H9 (cell line): ENCODE data around the gene OR10J1. TPM values are rescaled to one million over a fixed set of nuclear protein-coding genes. Genes with fewer than 3 reads are reported as not detected.

Experiments used
- DNase-seq: peaks from one replicate; pipeline ENCODE4 v3.0.0-alpha.2; 2017
- H2AFZ ChIP-seq: one replicate; pipeline ENCODE4 v1.6.1; 2013; ENCODE audit warnings: mild to moderate bottlenecking, low read length, control low read depth, moderate library complexity
- H2AK5ac ChIP-seq: 2 replicates; pipeline ENCODE4 v1.6.1; 2013; ENCODE audit warnings: low read length, control low read depth, mixed read lengths; ENCODE audit not compliant: insufficient read length
- H2BK120ac ChIP-seq: one replicate; pipeline ENCODE4 v1.6.1; 2013; ENCODE audit warnings: low read depth, mild to moderate bottlenecking, low read length, control low read depth, inconsistent platforms; ENCODE audit not compliant: poor library complexity, severe bottlenecking
- H2BK12ac ChIP-seq: 2 replicates; pipeline ENCODE4 v1.6.1; 2013; ENCODE audit warnings: low read length, control low read depth, mixed read lengths, low read depth; ENCODE audit not compliant: insufficient read length
- H2BK15ac ChIP-seq: 2 replicates; pipeline ENCODE4 v1.6.1; 2013; ENCODE audit warnings: low read depth, low read length, control low read depth
- H2BK20ac ChIP-seq: one replicate; pipeline ENCODE4 v1.6.1; 2013; ENCODE audit warnings: low read depth, mild to moderate bottlenecking, low read length, control low read depth, inconsistent platforms; ENCODE audit not compliant: poor library complexity, severe bottlenecking
- H2BK5ac ChIP-seq: 2 replicates; pipeline ENCODE4 v1.6.1; 2013; ENCODE audit warnings: low read length, control low read depth, mixed read lengths; ENCODE audit not compliant: insufficient read length
- H3K14ac ChIP-seq: 2 replicates; pipeline ENCODE4 v1.6.1; 2013; ENCODE audit warnings: low read length, control low read depth; ENCODE audit not compliant: insufficient read depth
- H3K18ac ChIP-seq: 2 replicates; pipeline ENCODE4 v1.6.1; 2013; ENCODE audit warnings: low read depth, mild to moderate bottlenecking, mixed read lengths, low read length, control low read depth; ENCODE audit not compliant: insufficient read length
- H3K23ac ChIP-seq: 2 replicates; pipeline ENCODE4 v1.6.1; 2013; ENCODE audit warnings: low read length, control low read depth, mixed read lengths, low read depth; ENCODE audit not compliant: insufficient read length
- H3K23me2 ChIP-seq: 2 replicates; pipeline ENCODE4 v1.6.1; 2013; ENCODE audit warnings: low read depth, mild to moderate bottlenecking, mixed read lengths, low read length, control low read depth; ENCODE audit not compliant: insufficient read length, poor library complexity, severe bottlenecking
- H3K27ac ChIP-seq: 2 replicates; pipeline ENCODE4 v1.5.1; 2013; ENCODE audit warnings: low read length, control low read depth, mixed read lengths, low read depth; ENCODE audit not compliant: insufficient read length
- H3K27me3 ChIP-seq: 2 replicates; pipeline ENCODE4 v1.6.1; 2013; ENCODE audit warnings: low read length, control low read depth, inconsistent platforms; ENCODE audit not compliant: insufficient read depth
- H3K4ac ChIP-seq: 2 replicates; pipeline ENCODE4 v1.6.1; 2013; ENCODE audit warnings: low read depth, mild to moderate bottlenecking, control low read depth, inconsistent platforms, low read length, moderate library complexity
- H3K4me1 ChIP-seq: 2 replicates; pipeline ENCODE4 v1.6.1; 2013; ENCODE audit warnings: low read length, control low read depth, inconsistent platforms; ENCODE audit not compliant: insufficient read depth
- H3K4me2 ChIP-seq: 2 replicates; pipeline ENCODE4 v1.6.1; 2013; ENCODE audit warnings: low read length, control low read depth, mixed read lengths; ENCODE audit not compliant: insufficient read length, insufficient read depth
- H3K56ac ChIP-seq: 2 replicates; pipeline ENCODE4 v1.6.1; 2013; ENCODE audit warnings: low read depth, mild to moderate bottlenecking, mixed read lengths, low read length, control low read depth; ENCODE audit not compliant: insufficient read length
- H3K79me1 ChIP-seq: 2 replicates; pipeline ENCODE4 v1.6.1; 2013; ENCODE audit warnings: low read depth, mild to moderate bottlenecking, moderate library complexity, low read length, control low read depth, inconsistent platforms; ENCODE audit not compliant: insufficient read depth, poor library complexity, severe bottlenecking
- H3K79me2 ChIP-seq: 2 replicates; pipeline ENCODE4 v1.6.1; 2013; ENCODE audit warnings: low read length, control low read depth, inconsistent platforms; ENCODE audit not compliant: insufficient read depth
- H3K9ac ChIP-seq: 2 replicates; pipeline ENCODE4 v1.6.1; 2013; ENCODE audit warnings: low read length, control low read depth, mixed read lengths; ENCODE audit not compliant: insufficient read length; ENCODE audit errors: extremely low read depth
- H3K9me3 ChIP-seq: one replicate; pipeline ENCODE4 v1.6.1; 2013; ENCODE audit warnings: low read depth, low read length, inconsistent platforms; ENCODE audit not compliant: control insufficient read depth
- H3T11ph ChIP-seq: one replicate; pipeline ENCODE4 v1.6.1; 2013; ENCODE audit warnings: mild to moderate bottlenecking, low read length, control low read depth, inconsistent platforms
- H4K20me1 ChIP-seq: one replicate; pipeline ENCODE4 v1.6.1; 2013; ENCODE audit not compliant: control insufficient read depth, insufficient read length, insufficient read depth
- H4K5ac ChIP-seq: 2 replicates; pipeline ENCODE4 v1.6.1; 2013; ENCODE audit warnings: low read depth, mild to moderate bottlenecking, mixed read lengths, low read length, control low read depth; ENCODE audit not compliant: insufficient read length
- H4K8ac ChIP-seq: replicated peaks from 2 replicates; pipeline ENCODE4 v1.6.1; 2013; ENCODE audit warnings: low read length, control low read depth, mixed read lengths, low read depth; ENCODE audit not compliant: insufficient read length
- H4K91ac ChIP-seq: 2 replicates; pipeline ENCODE4 v1.6.1; 2013; ENCODE audit warnings: low read depth, mild to moderate bottlenecking, moderate library complexity, mixed read lengths, low read length, control low read depth; ENCODE audit not compliant: insufficient read length
- H3K27ac Mint-ChIP-seq, 3 experiments: 2 replicates in 2 of 3; 3 replicates in 1 of 3; pipeline ENCODE4 v1.8.0; 2020 to 2021; ENCODE audit warnings: mixed read lengths in 3 of 3, mild to moderate bottlenecking in 1 of 3, moderate library complexity in 1 of 3
- H3K27me3 Mint-ChIP-seq: 2 replicates; pipeline ENCODE4 v1.8.0; 2021; ENCODE audit warnings: low read depth, mild to moderate bottlenecking, moderate library complexity, mixed read lengths
- H3K36me3 Mint-ChIP-seq, 3 experiments: 2 replicates in 2 of 3; 3 replicates in 1 of 3; pipeline ENCODE4 v1.8.0; 2020 to 2021; ENCODE audit warnings: low read depth in 3 of 3, mixed read lengths in 3 of 3; ENCODE audit not compliant: insufficient read depth in 1 of 3
- H3K4me1 Mint-ChIP-seq, 2 experiments: 2 replicates each; pipeline ENCODE4 v1.8.0; 2020; ENCODE audit warnings: mixed read lengths in 2 of 2
- H3K4me3 Mint-ChIP-seq, 2 experiments: 2 replicates in 1 of 2; 3 replicates in 1 of 2; pipeline ENCODE4 v1.8.0; 2020 to 2021; ENCODE audit warnings: mild to moderate bottlenecking in 2 of 2, mixed read lengths in 2 of 2, moderate library complexity in 1 of 2
- H3K9me3 Mint-ChIP-seq, 2 experiments: 2 replicates in 1 of 2; 3 replicates in 1 of 2; pipeline ENCODE4 v1.8.0; 2020; ENCODE audit warnings: mild to moderate bottlenecking in 2 of 2, mixed read lengths in 2 of 2, moderate library complexity in 1 of 2
- CTCF ChIP-seq: fragments of 200-600 bp; sonication (generic); conservative IDR thresholded peaks from 3 replicates; pipeline ENCODE4 v1.8.0; 2021; ENCODE audit warnings: antibody characterized with exemption, mild to moderate bottlenecking
- long read RNA-seq: library from polyadenylated mRNA; unstranded; transcript quantifications from one replicate; pipeline ENCODE4 v2.0.0, GENCODE V29; 2020
- total RNA-seq: library from RNA; stranded (reverse); gene quantifications from 2 replicates; pipeline ENCODE4 v1.2.1, GENCODE V29; 2021

The OR10J1 gene
- total RNA-seq: not detected in 2 replicates
- long read RNA-seq: 0 reads

GRCh38 chr1:159439422-159439821, at the start of gene OR10J1:
TSS of gene OR10J1 (plus strand) at chr1:159439722. CDS start at chr1:159439792, 70 bp downstream.
- Histone ChIP-seq H3K4me1 (no peaks in the 10 kb centered on the region), H3T11ph (no peak within 1 kb of the TSS), H2BK120ac (no peak within 1 kb of the TSS), H3K56ac (no peak within 1 kb of the TSS), H4K91ac (no peak within 1 kb of the TSS), H2AK5ac (no peak within 1 kb of the TSS), H3K23ac (no peak within 1 kb of the TSS), H4K5ac (no peak within 1 kb of the TSS), H3K18ac (no peak within 1 kb of the TSS), H3K9ac (no peak within 1 kb of the TSS), H4K8ac (no peak within 1 kb of the TSS), H2AFZ (no peak within 1 kb of the TSS), H2BK5ac (no peak within 1 kb of the TSS), H3K4me2 (no peak within 1 kb of the TSS), H3K4ac (no peak within 1 kb of the TSS), H2BK12ac (no peak within 1 kb of the TSS), H4K20me1 (no peaks in the 10 kb centered on the region), H3K27ac (no peak within 1 kb of the TSS), H3K27me3 (no peaks in the 10 kb centered on the region), H3K79me2 (no peaks in the 10 kb centered on the region), H3K9me3 (no peaks in the 10 kb centered on the region), H3K79me1 (no peaks in the 10 kb centered on the region), H3K23me2 (no peaks in the 10 kb centered on the region), H2BK20ac (no peak within 1 kb of the TSS), H3K14ac (no peak within 1 kb of the TSS), H2BK15ac (no peak within 1 kb of the TSS)
- Mint-ChIP-seq H3K27ac (no peak within 1 kb of the TSS), H3K9me3 (peaks cover 0 to 59% of the 10 kb centered on the region in 2 experiments; a peak in 3 of 5 replicates), H3K4me3 (no peak within 1 kb of the TSS), H3K27me3 (no peaks in the 10 kb centered on the region), H3K36me3 (peaks cover 0 to 19% (median 0%) of the 10 kb centered on the region in 3 experiments; a peak in 2 of 7 replicates), H3K4me1 (no peaks in the 10 kb centered on the region)
- TF ChIP-seq CTCF: no peak
- DNase-seq: no peak
